GM13976 (cell line): ENCODE data around the gene TBC1D1.

Experiments
- DNase-seq: peaks from one replicate; pipeline ENCODE4 v3.0.0; 2012; ENCODE audit warnings: low spot score
- CTCF ChIP-seq: IDR thresholded peaks from 2 replicates; pipeline ENCODE4 v1.5.1; 2012; ENCODE audit warnings: borderline replicate concordance, mild to moderate bottlenecking; ENCODE audit not compliant: insufficient read depth; ENCODE audit errors: extremely low read depth, missing control alignments, control extremely low read depth
- in situ Hi-C: fragments of 300-500 bp; cut with MboI; formaldehyde crosslinking; loops from one replicate; pipeline ENCODE4 v1.12.0; 2022; ENCODE audit warnings: low sequenced_read_pairs, mixed read lengths, inconsistent platforms; ENCODE audit not compliant: unreplicated experiment

Gene TBC1D1

GRCh38 chr4:38146383-38146782 is 255.5 kb downstream of the TBC1D1 start:
- in situ Hi-C loops: no loop called here
- DNase-seq: no peak
- no peak for TF ChIP-seq CTCF

GRCh38 chr4:38149472-38149996 is 258.6 kb downstream of the TBC1D1 start:
- no peak for TF ChIP-seq CTCF
- no peak for DNase-seq
- in situ Hi-C loops: no loop called here

- in situ Hi-C loops: no loop called here
- no peak for TF ChIP-seq CTCF
- DNase-seq: no peak
Measured at GRCh38 chr4:38149997-38150671, 259.2 kb downstream of the TBC1D1 start.

- no peak for TF ChIP-seq CTCF
- no peak for DNase-seq
- in situ Hi-C loops: no loop called here
Measured at GRCh38 chr4:38150766-38151165, 259.9 kb downstream of the TBC1D1 start.

GRCh38 chr4:38151873-38152272 is 261.0 kb downstream of the TBC1D1 start:
- no peak for DNase-seq
- TF ChIP-seq CTCF: no peak
- in situ Hi-C loops: no loop called here

- TF ChIP-seq CTCF: no peak
- no peak for DNase-seq
- in situ Hi-C loops: no loop called here
Measured at GRCh38 chr4:38152305-38152704, 261.4 kb downstream of the TBC1D1 start.
